NB4 (cell line): Measurements from ENCODE around the gene TNK2.
"Not testable (repeated sequence)": the region's sequence is repeated elsewhere in the genome, so short reads cannot be mapped to it uniquely, and the experiment has no call there.

Source experiments
- DNase-seq: peaks from one replicate; pipeline ENCODE4 v3.0.0; 2010; ENCODE audit warnings: low read depth
- H3K4me3 ChIP-seq: one replicate; pipeline ENCODE4 v1.5.1; 2011; ENCODE audit warnings: mild to moderate bottlenecking, low read depth, low read length, moderate library complexity
- MYC ChIP-seq: IDR thresholded peaks from 2 replicates; pipeline ENCODE4 v1.6.1; 2011; ENCODE audit warnings: low read depth, low read length
- POLR2A ChIP-seq: IDR thresholded peaks from 2 replicates; pipeline ENCODE4 v1.6.1; 2011; ENCODE audit warnings: mild to moderate bottlenecking; ENCODE audit not compliant: insufficient read length; ENCODE audit errors: extremely low read depth
- TF ChIP-seq, protein P1 (sequence below): IDR thresholded peaks from 2 replicates; pipeline ENCODE4 v1.6.1; 2011; ENCODE audit warnings: low read depth, low read length
- TF ChIP-seq, protein P2 (sequence below): IDR thresholded peaks from one replicate; pipeline ENCODE4 v1.5.1; 2012; ENCODE audit warnings: low read depth, low read length

Gene TNK2

GRCh38 chr3:195933044-195933430 is 24.7 kb upstream of the TNK2 start:
- DNase-seq, H3K4me3 ChIP-seq: not testable (repeated sequence)

DNA sequence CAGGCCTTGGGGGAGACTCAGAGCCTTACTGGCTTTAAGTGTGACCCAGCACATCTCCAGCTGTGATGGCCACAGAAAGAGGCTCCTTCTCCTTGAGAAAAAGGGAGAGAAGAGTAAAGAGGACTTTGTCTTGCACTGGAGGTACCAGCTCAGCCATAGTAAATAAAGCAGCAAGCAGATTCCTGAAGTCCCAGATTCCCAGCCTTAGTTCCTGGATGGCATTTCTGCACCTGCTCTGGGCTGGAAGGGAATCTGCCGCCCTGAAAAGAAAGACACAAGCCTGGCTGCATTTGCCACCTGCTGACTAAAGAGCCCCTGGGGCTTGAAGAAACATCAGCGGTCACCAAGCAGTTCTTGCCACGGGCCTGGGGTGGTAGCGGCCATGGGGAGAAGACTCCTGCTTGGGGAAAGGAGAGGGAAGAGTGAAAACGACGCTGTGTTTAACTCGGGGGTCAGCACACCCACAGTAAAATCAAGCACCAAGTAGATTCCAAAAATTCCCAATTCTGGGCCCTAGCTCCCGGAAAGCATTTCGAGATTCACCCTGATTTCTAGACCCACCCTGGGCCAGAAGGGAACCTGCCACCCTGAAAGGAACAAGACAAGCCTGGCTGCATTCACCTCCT is 24.2 kb upstream of the TNK2 start:
- no peak overlapping the region for H3K4me3 ChIP-seq
- TF ChIP-seq, protein P1, sequence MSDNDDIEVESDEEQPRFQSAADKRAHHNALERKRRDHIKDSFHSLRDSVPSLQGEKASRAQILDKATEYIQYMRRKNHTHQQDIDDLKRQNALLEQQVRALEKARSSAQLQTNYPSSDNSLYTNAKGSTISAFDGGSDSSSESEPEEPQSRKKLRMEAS = no peak
- TF ChIP-seq MYC (no peak), POLR2A (no peak)
- TF ChIP-seq, protein P2, sequence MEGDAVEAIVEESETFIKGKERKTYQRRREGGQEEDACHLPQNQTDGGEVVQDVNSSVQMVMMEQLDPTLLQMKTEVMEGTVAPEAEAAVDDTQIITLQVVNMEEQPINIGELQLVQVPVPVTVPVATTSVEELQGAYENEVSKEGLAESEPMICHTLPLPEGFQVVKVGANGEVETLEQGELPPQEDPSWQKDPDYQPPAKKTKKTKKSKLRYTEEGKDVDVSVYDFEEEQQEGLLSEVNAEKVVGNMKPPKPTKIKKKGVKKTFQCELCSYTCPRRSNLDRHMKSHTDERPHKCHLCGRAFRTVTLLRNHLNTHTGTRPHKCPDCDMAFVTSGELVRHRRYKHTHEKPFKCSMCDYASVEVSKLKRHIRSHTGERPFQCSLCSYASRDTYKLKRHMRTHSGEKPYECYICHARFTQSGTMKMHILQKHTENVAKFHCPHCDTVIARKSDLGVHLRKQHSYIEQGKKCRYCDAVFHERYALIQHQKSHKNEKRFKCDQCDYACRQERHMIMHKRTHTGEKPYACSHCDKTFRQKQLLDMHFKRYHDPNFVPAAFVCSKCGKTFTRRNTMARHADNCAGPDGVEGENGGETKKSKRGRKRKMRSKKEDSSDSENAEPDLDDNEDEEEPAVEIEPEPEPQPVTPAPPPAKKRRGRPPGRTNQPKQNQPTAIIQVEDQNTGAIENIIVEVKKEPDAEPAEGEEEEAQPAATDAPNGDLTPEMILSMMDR = no peak

DNA sequence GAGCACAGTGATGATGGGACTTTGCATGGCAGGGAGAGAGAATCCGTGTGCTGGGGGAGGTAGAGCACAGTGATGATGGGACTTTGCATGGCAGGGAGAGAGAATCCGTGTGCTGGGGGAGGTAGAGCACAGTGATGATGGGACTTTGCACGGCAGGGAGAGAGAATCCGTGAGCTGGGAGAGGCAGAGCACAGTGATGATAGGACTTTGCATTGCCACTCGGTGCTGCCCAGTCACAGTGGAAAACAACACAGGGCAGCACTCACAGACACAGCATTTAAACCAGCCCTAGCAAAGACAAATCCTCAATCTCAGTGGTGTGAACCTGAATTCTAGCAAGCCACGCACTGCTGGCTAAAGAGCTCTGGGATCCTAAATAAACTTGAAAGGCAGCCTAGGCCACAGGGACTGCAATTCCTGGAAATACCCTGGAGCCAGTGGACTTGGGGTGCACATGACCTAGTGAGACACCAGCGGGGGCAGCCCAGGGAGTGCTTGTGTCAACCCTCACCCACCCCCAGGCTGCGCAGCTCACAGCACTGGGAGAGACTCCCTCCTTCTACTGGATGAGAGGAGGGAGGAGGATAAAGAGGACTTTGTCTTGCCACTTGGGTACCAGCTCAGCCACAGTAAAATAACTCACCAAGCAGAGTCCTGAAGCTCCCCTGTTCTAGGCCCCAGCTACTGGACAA is 23.4 kb upstream of the TNK2 start:
- no peak for DNase-seq
- H3K4me3 ChIP-seq = no peak overlapping the region

More for the DNA sequence above, 24.2 kb upstream of the TNK2 start:
- DNase-seq = no peak

DNA sequence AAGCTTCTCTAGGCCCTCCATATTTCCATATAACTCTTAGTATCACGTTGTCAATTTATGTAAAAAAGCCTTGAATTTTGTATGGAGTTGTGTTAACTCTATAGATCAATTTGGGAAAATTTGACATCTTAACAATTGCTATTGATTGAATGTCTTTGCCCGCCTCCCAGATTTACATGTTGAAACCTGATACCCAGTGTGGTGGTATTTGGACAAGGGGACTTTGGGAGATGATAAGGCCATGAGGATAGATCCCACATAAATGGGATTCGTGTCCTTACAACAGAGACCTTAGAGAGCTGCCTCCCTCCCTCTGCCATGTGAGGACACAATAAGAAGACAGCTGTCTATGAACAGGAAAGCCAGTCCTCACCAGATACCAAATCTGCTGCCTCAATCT is 21.1 kb upstream of the TNK2 start:
- no peak overlapping the region for H3K4me3 ChIP-seq
- TF ChIP-seq POLR2A = no peak
- DNase-seq = no peak

More for the DNA sequence above, 23.4 kb upstream of the TNK2 start:
- TF ChIP-seq, protein P2 = no peak
- TF ChIP-seq MYC (no peak), POLR2A (no peak)
- TF ChIP-seq, protein P1 = no peak

DNA sequence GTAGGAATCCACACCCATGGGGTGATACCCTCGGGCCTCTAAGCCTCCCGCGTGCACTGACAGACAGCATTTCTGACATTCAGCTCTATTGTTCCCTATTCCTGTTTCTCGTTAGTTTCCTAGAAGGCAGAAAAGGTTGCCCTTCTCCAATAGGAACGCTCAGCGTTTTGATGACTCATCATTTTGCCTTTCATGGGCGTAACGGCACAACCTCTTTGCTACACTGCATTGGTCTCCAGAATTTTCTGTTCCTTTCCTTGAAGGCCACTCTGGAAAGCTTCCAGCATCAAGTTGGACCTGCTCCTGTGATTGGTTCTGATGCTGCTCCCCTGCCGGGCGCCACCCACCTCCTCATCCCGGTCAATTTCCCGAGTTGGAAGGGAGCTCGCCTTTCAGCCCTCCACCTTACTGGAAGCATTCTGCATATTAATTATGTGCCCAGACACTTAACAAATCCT is 13.0 kb upstream of the TNK2 start:
- no peak overlapping the region for H3K4me3 ChIP-seq
- no peak for DNase-seq
- TF ChIP-seq MYC = no peak
- TF ChIP-seq, protein P2 = no peak
- TF ChIP-seq, protein P1 = no peak
- no peak for TF ChIP-seq POLR2A

GRCh38 chr3:195918176-195918575 is 9.8 kb upstream of the TNK2 start:
- H3K4me3 ChIP-seq = no peak overlapping the region
- TF ChIP-seq POLR2A (no peak), MYC (no peak)
- TF ChIP-seq, protein P1 = no peak
- TF ChIP-seq, protein P2 = no peak

DNA sequence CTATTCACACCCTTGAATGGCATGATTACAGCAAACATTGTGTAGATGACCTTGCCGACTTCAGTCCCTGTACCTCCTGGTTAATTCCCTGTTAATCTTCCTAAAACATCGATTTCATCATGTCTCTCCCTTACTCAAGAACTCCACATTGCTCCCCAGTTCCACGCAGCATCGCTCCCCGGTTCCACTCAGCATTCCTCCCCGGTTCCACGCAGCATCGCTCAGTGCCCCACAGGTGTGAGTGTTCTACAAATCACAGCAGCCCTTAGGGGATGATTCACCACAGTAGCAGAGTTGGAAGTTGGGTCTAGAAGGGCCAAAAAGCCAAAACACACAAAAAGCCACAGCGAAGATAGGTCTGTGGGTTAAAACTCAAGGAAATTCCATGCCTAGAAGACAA is 8.6 kb upstream of the TNK2 start:
- TF ChIP-seq POLR2A (no peak), MYC (no peak)
- TF ChIP-seq, protein P2 = no peak
- TF ChIP-seq, protein P1 = no peak
- DNase-seq = no peak
- H3K4me3 ChIP-seq = no peak overlapping the region

More at GRCh38 chr3:195918176-195918575, 9.8 kb upstream of the TNK2 start:
- DNase-seq = no peak
